ENCODE measurements around the gene BTBD7. TPM values are rescaled to one million over a fixed set of nuclear protein-coding genes. Genes with fewer than 3 reads are reported as not detected.

BTBD7 gene
- total RNA-seq, 1 experiment from 2014 or later = 30.8 TPM

- H3K27ac ChIP-seq (ENCODE audit: low read depth, low read length) = no peak overlapping the region
- no peak overlapping the region; the same call in 1 of the 2 replicates for H3K4me2 ChIP-seq (ENCODE audit: low read length)
- ChIA-PET RAD21 (ENCODE audit: low non-redundant PET in 1 of 2, low total read pairs in 2 of 2, uncharacterized antibody in 2 of 2, unreplicated experiment in 2 of 2) (no interaction called here), POLR2A (no interaction called here), CTCF (no interaction called here)
- DNase-seq (ENCODE audit: low read depth, low spot score) = no peak
- no peak overlapping the region for H3K4me3 ChIP-seq (replicated peaks in 1 of 2; ENCODE audit: low read depth in 1 of 2, low read length in 2 of 2)
- H3K36me3 ChIP-seq (ENCODE audit: control insufficient read depth in 1 of 2, insufficient read depth in 2 of 2, low read length in 2 of 2) = no peaks in the 10 kb centered on the region
- no peaks in the 10 kb centered on the region for H3K9me3 ChIP-seq (ENCODE audit: control insufficient read depth in 1 of 2, insufficient read depth in 1 of 2, low read depth in 1 of 2, low read length in 2 of 2)
- intact Hi-C loops (cut with micrococcal nuclease) = no loop called here
- peaks cover 67% of the 10 kb centered on the region for H3K79me2 ChIP-seq (ENCODE audit: insufficient read depth, low read length)
- no TSS peak for BruUV-seq (replicated peaks)
- no peak overlapping the region for H2AFZ ChIP-seq (ENCODE audit: low read depth, low read length, poor library complexity, severe bottlenecking)
- no peaks in the 10 kb centered on the region for H3K9me2 ChIP-seq (ENCODE audit: insufficient read depth)
- peaks cover 8% of the 10 kb centered on the region; the same call in 1 of the 2 replicates for H4K20me1 ChIP-seq (ENCODE audit: insufficient read depth)
- no peak for ATAC-seq
- peaks cover 11 to 29% of the 10 kb centered on the region in 2 experiments for H3K4me1 ChIP-seq (ENCODE audit: control insufficient read depth in 1 of 2, insufficient read depth in 2 of 2, low read length in 2 of 2)
- TF ChIP-seq JUND (IDR thresholded peaks at IDR 0.05) (no peak), EZH2phosphoT487 (IDR thresholded peaks at IDR 0.05; ENCODE audit: borderline replicate concordance) (no peak), ZBTB33 (IDR thresholded peaks at IDR 0.05; ENCODE audit: extremely low read depth, insufficient replicate concordance, low read length) (no peak), EZH2 (IDR thresholded peaks at IDR 0.05) (no peak), EGR1 (IDR thresholded peaks at IDR 0.05; ENCODE audit: low read depth) (no peak), REST (IDR thresholded peaks at IDR 0.05; ENCODE audit: low read depth) (no peak), ATF3 (IDR thresholded peaks at IDR 0.05) (no peak), POLR2A (IDR thresholded peaks at IDR 0.05; ENCODE audit: borderline replicate concordance, extremely low read depth, insufficient read depth, insufficient read length) (no peak), POLR2AphosphoS5 (IDR thresholded peaks at IDR 0.05; ENCODE audit: low read depth, low read length) (no peak), MAX (IDR thresholded peaks at IDR 0.05) (no peak), SP1 (IDR thresholded peaks at IDR 0.05; ENCODE audit: low read depth) (no peak), TCF7L2 (IDR thresholded peaks at IDR 0.05; ENCODE audit: borderline replicate concordance, extremely low read depth, insufficient read depth, insufficient read length) (no peak), FOSL1 (IDR thresholded peaks at IDR 0.05; ENCODE audit: low read depth) (no peak), YY1 (IDR thresholded peaks at IDR 0.05; ENCODE audit: extremely low read depth, insufficient replicate concordance, low read depth, low read length) (no peak), RAD21 (IDR thresholded peaks at IDR 0.05; ENCODE audit: low read depth) (no peak), ZFX (IDR thresholded peaks at IDR 0.05) (no peak), SRF (IDR thresholded peaks at IDR 0.05; ENCODE audit: low read depth) (no peak)
- H3K9ac ChIP-seq (ENCODE audit: low read length) = no peak overlapping the region
- no peaks in the 10 kb centered on the region for H3K27me3 ChIP-seq (ENCODE audit: insufficient read depth, low read length)
Observed at GRCh38 chr14:93330609-93331000, 2.2 kb downstream of the BTBD7 start.
